ENCODE results near the gene GALNT17.
"Not testable (repeated sequence)": the region's sequence is repeated elsewhere in the genome, so short reads cannot be mapped to it uniquely, and the experiment has no call there.

Gene GALNT17

DNA sequence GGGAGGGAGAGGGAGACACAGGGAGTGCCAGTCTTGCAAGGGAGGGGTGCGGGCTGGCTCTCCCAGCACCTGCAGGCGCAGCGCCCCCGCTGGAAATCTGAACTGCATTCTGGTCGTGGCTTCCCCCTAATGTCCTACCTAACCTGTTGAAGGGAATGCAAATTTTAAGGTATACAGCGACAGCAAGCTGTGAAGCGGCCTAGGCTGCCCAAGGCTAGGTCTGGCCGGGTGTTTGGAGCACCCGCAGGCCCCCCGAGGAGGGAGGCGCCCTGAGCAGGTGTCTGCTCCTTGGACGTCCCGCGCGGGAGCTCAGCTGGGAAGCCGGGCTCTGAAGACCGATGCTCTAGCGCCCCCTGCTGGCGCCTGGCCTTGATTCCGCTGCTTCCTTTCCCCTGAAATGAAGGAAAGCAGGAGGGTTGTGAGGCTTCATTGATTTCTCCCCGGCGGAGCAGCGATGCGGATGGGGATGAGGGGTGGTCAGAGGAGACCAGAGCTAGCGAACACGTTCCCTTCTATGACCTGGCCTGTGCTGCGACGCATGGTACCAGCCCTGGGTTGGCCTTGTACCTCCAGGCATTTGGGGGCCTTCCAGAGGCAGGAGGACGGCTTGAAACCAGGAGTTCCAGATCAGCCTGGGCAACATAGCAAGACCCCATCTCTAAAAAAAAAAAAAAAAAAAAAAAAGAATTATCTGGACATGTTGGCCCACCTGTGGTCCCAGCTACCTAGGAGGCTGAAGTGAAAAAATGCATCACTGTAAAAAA lies 601.3 kb downstream of the GALNT17 start:
- no peak overlapping the region for H3K4me3 ChIP-seq (ENCODE audit: low read depth, low read length)
- peak; percentile 6 for DNase-seq (ENCODE audit: low read depth)

DNA sequence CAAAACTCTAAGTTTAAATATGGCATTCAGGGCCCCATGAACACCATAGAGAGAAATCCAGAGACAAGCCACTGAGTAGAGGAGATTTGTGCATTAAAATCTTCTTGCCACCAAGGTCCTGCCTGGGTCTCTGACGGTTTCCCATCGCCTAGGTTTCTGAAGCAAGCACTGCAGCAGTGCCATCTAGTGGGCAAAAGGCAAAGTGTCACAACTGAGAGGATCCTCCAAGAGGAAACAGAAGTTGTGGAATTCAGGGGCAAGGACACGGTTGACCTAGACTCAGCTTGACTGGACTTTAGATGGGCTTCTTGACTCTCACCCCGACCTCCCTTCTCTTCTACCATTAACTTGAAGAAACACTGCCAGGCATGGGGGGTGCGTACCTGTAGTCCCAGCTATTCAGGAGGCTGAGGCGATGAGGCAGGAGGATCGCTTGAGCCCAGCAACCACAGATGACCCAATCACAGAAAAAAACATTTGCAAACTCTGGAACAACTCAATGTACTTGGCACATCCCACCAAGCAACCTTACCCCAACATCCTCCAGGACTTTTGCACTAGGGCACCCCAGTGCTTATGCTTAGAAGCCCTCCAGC lies 604.1 kb downstream of the GALNT17 start:
- peak; percentile 23 for DNase-seq (ENCODE audit: low read depth)
- H3K4me3 ChIP-seq (ENCODE audit: low read depth, low read length) = no peak overlapping the region

DNA sequence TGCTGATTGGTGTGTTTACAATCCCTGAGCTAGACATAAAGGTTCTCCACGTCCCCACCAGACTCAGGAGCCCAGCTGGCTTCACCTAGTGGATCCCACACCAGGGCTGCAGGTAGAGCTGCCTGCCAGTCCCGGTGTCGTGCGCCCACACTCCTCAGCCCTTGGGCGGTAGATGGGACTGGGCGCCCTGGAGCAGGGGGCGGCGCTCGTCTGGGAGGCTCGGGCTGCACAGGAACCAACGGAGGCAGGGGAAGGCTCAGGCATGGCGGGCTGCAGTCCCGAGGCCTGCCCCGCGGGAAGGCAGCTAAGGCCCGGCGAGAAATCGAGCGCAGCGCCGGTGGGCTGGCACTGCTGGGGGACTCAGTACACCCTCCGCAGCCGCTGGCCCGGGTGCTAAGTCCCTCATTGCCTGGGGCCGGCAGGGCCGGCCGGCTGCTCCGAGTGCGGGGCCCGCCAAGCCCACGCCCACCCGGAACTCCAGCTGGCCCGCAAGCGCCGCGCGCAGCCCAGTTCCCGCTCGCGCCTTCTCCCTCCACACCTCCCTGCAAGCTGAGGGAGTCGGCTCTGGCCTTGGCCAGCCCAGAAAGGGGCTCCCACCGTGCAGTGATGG lies 606.1 kb downstream of the GALNT17 start:
- H3K4me3 ChIP-seq (ENCODE audit: low read depth, low read length); DNase-seq (ENCODE audit: low read depth): not testable (repeated sequence)

DNA sequence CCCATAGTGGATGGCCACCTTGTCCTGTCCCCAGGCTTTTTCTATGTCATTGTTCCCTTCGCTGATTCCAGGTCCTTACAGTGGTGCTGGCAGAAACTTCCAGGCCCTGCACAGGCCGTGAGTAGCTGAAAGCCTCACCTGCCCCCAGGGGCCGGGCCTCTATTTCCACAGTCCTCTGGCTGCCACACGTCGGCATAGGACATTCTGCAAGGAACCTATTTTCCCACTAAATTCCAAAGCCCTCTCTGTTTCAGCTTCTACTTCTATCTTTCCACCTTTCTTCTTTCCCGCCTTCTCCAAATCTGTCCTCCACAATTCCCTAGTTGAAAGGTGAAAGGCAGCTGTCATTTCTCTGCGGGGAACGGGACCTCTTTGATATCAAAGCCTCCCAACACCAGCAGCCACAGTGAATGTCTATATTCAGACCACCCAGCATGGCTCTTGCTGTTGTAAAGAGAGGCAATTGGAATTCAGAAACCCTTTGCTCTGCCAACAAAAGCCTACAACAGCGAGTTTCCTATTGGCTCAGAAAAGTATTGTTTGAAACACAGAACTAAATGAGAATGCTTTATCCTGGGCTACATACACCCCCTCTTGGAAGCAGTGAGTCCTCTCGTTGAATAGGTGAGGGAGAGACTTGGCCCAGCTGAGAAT lies 607.7 kb downstream of the GALNT17 start:
- H3K4me3 ChIP-seq (ENCODE audit: low read depth, low read length) = no peak overlapping the region

DNA sequence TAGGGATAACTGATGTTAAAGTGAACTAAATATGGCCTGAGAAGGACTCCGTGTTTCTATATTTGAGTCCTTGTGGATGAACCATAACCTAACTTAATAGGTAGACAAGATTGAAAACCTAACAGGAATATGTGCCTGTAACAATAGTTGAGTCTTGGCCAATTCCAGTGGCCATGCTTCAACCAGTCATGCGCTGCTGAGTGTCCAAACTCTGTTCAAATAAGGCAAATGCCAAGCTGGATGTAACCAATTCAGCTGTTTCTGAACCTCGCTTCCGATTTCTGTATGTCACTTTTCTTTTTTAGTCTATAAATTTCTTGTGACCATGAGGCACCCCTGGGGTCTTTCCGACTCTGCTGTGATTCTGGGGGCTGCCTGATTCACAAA lies 608.2 kb downstream of the GALNT17 start:
- H3K4me3 ChIP-seq (ENCODE audit: low read depth, low read length) = no peak overlapping the region
- DNase-seq (ENCODE audit: low read depth) = no peak

More for the DNA sequence above, 607.7 kb downstream of the GALNT17 start:
- DNase-seq (ENCODE audit: low read depth) = no peak

DNA sequence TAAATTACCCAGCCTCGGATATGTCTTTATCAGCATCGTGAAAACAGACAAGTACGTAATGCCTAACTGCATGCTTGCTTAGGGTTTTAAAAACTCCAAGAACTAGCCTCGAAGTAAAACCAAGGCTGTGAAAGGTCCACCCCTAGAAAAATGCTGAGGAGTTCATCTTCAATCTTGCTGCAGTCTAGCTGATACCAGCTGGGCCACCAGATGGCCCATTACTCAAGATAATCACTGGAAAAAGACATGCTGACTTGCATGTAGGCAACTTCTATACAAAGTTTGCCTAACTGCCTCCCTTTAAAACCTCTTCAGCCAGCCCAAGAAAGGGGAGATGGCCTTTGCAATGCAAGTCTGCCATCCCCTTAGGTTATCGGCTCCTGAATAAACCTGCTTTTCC lies 614.1 kb downstream of the GALNT17 start:
- H3K4me3 ChIP-seq (ENCODE audit: low read depth, low read length) = no peak overlapping the region
- no peak for DNase-seq (ENCODE audit: low read depth)

DNA sequence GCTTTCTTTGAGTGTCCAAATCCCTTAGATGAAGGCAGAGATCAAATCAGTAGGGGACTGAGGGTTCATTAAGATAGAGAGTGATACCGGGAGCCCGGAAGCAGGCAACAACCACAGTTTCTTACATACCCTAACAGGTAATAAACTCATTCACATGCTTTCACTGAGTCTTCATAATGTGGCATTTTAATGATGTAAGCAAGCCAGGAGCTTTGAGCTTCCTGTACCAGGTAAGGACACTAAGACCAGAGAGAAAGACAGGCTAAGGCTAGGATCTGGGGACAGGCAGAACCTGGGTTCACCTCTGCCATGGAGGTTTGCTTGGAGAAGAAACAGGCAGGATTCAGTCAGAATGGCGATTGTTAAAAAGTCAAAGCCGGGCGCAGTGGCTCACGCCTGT lies 618.3 kb downstream of the GALNT17 start:
- DNase-seq (ENCODE audit: low read depth) = no peak

DNA sequence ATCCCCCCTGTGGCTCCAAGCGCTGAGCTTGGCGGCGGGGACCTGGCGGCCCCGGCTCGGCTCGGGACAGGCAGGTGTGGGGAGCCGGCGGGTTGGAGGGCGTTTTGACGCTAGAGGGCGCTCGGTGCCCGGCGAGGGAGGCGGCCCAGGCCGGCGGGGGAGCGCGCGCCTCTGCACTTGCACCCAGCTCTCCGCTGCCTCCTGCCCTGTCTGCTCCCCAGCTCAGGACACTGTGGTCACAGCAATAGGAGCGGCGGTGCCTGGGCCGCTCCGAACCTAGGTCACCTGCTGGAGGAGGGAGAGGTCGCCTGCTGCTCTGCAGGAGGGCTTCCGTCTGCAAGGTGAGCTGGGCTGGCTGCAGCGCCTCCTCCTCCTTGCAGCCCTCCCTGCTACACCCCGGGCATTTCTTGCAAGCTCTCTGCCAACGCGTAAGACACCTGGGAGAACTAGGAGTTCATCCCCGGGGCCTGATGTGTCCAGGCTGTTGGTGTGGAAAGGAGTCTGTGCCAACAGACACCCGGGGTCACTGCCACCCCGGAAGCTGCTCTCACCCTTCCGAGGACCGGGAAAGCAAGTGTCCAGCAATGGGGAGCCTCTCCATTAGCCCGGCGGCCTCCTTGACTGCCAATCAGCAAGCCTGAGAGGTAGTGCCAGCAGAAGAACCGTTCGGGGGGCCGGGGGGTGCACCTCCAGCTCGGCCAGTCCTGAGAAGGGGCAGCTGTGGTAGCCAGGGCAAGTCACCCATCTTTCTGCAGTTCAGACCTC lies 620.4 kb downstream of the GALNT17 start:
- DNase-seq (ENCODE audit: low read depth) = no peak

More for the DNA sequence above, 618.3 kb downstream of the GALNT17 start:
- no peak overlapping the region for H3K4me3 ChIP-seq (ENCODE audit: low read depth, low read length)

DNA sequence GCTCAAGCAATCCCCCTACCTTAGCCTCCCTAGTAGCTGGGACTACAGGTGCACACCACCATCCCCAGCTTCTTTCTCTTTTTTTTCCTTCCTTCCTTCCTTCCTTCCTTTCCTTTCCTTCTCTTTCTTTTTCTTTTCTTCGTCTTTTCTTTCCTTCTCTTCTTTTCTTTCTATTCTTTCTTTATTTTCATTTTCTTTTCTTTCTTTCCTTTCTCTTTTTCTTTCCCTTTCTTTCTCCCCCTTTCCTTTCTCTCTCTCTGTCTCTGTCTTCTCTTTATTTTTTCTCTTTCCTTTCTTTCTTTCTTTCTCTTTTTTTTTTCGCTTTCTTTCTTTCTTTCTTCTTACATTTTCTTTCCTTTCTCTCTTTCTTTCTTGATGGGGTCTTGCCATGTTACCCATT lies 621.3 kb downstream of the GALNT17 start:
- H3K4me3 ChIP-seq (ENCODE audit: low read depth, low read length) = no peak overlapping the region
- DNase-seq (ENCODE audit: low read depth) = no peak

More for the DNA sequence above, 620.4 kb downstream of the GALNT17 start:
- H3K4me3 ChIP-seq (ENCODE audit: low read depth, low read length) = no peak overlapping the region

DNA sequence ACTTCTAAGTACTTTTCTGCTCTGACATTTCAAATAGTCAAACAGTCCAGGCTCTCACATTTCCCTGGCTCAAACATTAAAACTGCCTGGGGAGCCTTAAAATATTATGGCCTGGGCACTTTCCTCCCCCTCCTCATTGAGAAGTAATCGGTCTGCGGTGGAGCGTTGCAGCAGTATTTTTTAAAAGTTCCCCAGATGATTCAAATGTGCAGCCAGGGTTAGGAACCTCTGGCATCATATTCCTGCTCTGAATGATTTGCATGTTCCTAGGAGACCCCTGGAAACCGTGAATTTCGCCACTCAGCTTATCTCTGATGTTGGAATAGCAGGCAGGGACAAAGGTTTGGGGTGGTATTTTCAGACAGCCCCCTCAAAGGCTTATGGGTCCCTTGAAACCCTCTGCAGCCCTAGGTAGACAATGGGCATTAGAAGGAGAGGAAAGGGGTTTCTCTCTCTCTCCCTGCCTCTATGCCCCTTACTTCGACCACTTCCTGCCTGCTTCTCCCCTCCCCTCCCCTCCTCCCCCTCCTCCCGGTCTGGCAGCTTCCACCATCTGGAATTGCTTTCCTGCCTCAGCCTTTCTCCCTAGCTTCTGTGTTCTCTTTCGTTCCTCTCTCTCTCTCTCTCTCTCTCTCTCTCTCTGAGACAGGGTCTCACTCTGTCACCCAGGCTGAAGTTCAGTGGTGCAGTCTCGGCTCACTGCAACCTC lies 622.2 kb downstream of the GALNT17 start:
- no peak overlapping the region for H3K4me3 ChIP-seq (ENCODE audit: low read depth, low read length)
- no peak for DNase-seq (ENCODE audit: low read depth)

DNA sequence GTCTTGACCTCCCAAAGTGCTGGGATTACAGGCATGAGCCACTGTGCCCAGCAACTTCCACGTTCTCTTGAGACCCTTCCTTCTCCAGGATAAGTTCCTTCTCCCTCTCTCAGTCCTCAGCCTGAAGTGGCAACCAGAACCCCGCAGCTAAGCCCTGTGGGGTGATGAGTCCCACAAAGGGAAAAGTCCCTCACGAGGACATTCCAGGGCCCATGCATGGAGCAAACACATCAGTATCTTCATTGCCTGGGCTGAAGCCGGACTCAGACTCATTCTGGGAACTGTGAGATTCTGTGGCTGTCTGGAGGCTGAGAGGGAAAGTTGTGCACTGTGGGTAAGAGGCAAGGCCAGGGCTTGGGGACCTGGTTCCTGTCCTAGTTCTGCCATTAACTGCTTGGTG lies 622.9 kb downstream of the GALNT17 start:
- H3K4me3 ChIP-seq (ENCODE audit: low read depth, low read length) = no peak overlapping the region
- DNase-seq (ENCODE audit: low read depth) = no peak

DNA sequence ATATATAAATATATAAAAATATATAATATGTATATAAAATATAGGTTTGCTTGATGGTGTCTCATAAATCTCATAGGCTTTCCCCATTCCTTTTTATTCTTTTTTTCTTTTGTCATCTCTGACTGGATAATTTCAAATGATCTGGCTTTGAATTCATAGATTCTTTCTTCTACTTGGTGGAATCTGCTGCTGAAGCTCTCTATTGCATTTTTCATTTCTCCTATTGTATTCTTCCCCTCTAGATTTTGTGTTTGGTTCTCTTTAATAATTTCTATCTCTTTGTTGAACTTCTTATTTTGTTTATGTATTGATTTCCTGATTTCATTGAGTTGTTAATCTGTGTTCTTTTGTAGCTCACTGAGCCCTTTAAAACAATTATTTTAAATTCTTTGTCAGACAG lies 629.4 kb downstream of the GALNT17 start:
- no peak overlapping the region for H3K4me3 ChIP-seq (ENCODE audit: low read depth, low read length)

More for the DNA sequence above, 629.4 kb downstream of the GALNT17 start:
- no peak for DNase-seq (ENCODE audit: low read depth)

All from skeletal muscle cell (primary cell).